ENCODE results near the gene HABP4. TPM values are rescaled to one million over a fixed set of nuclear protein-coding genes. Genes with fewer than 3 reads are reported as not detected.

The HABP4 gene
- total and polyA plus RNA-seq, 2 of the 4 experiments (the other 2 are of a cell fraction), result 5.2 to 10.6 TPM

DNA sequence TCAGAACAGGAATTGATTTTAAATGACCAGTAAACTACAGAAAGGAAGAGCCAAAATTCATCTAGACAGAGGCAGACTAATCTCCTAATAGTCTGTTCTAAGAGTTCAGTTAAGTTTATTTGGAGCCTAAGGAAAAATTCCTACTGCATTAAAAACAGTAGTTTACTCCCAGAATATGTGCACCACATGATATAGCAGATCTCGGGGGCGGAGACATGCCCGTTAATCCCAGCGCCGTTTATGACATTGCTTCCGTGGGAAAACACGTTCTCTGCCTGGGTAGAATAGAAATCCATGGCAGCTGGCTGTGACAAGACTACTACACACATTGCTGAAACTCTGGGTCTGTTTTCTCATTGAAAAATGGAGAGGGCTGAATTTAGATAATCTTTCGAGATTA lies 11.4 kb downstream of the HABP4 start:
- Histone ChIP-seq H3K36me3 (ENCODE audit: control insufficient read depth, insufficient read depth, low read length) (peaks cover 8% of the 10 kb centered on the region), H3K9ac (ENCODE audit: low read depth, low read length) (no peak overlapping the region), H3K56ac (ENCODE audit: extremely low read depth, insufficient read depth, low read length) (no peak overlapping the region), H2BK120ac (ENCODE audit: low read depth, low read length) (no peak overlapping the region), H3K4me1 (ENCODE audit: control insufficient read depth, insufficient read depth, low read length) (peaks cover 8% of the 10 kb centered on the region), H2BK20ac (ENCODE audit: low read depth, low read length) (no peak overlapping the region), H4K20me1 (ENCODE audit: insufficient read depth, low read length) (no peaks in the 10 kb centered on the region), H3K4me2 (ENCODE audit: low read depth, low read length) (no peak overlapping the region), H3K4ac (ENCODE audit: low read depth, low read length) (no peak overlapping the region), H2AFZ (replicated peaks; ENCODE audit: low read length, poor library complexity) (no peak overlapping the region), H2AK9ac (replicated peaks; ENCODE audit: low read depth, low read length, poor library complexity) (no peak overlapping the region), H3K9me1 (ENCODE audit: insufficient read depth, low read length) (peaks cover 2% of the 10 kb centered on the region; the same call in 1 of the 2 replicates), H3K27ac (ENCODE audit: insufficient read depth, low read length) (no peak overlapping the region), H3K4me3 (ENCODE audit: insufficient read depth, low read depth, low read length) (no peak overlapping the region), H3K27me3 (ENCODE audit: control insufficient read depth, insufficient read depth, low read length) (no peaks in the 10 kb centered on the region), H3K79me1 (ENCODE audit: low read depth in 1 of 2, low read length in 2 of 2) (peaks cover 8 to 44% of the 10 kb centered on the region in 2 experiments; a peak in 3 of 4 replicates), H2BK5ac (ENCODE audit: low read depth, low read length, poor library complexity, severe bottlenecking) (no peak overlapping the region), H2BK15ac (ENCODE audit: low read depth, low read length) (no peak overlapping the region), H3K9me3 (ENCODE audit: control insufficient read depth, insufficient read depth, low read length) (no peaks in the 10 kb centered on the region), H4K8ac (ENCODE audit: low read depth in 2 of 2, low read length in 2 of 2) (no peak overlapping the region), H3K14ac (replicated peaks; ENCODE audit: low read depth, low read length) (no peak overlapping the region), H4K91ac (ENCODE audit: insufficient read depth, low read depth, low read length) (no peak overlapping the region), H3K23ac (ENCODE audit: low read depth, low read length) (no peak overlapping the region), H2AK5ac (ENCODE audit: low read depth, low read length) (no peak overlapping the region), H3K18ac (ENCODE audit: low read depth, low read length) (no peak overlapping the region), H4K5ac (ENCODE audit: low read depth, low read length) (no peak overlapping the region)
- ATAC-seq (ENCODE audit: low read depth), result no peak
- DNase-seq, result no peak
- in situ Hi-C loops (cut with MboI; ENCODE audit: low sequenced_read_pairs) (no loop called here), intact Hi-C loops (cut with micrococcal nuclease) (loop anchor here (1.0 to 5.0 kb wide), 2 partner anchors 8 to 39 kb away; no protein-coding TSS in a partner anchor), dilution Hi-C loops (cut with HindIII; ENCODE audit: low sequenced_read_pairs, unreplicated experiment) (no loop called here)
- TF ChIP-seq, protein P1, sequence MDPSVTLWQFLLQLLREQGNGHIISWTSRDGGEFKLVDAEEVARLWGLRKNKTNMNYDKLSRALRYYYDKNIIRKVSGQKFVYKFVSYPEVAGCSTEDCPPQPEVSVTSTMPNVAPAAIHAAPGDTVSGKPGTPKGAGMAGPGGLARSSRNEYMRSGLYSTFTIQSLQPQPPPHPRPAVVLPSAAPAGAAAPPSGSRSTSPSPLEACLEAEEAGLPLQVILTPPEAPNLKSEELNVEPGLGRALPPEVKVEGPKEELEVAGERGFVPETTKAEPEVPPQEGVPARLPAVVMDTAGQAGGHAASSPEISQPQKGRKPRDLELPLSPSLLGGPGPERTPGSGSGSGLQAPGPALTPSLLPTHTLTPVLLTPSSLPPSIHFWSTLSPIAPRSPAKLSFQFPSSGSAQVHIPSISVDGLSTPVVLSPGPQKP (IDR thresholded peaks at IDR 0.05; ENCODE audit: borderline replicate concordance, low read depth, low read length), result no peak
- no peak for TF ChIP-seq NFE2L2 (IDR thresholded peaks at IDR 0.05; ENCODE audit: low read depth, low read length)
- no peak for TF ChIP-seq CHD1 (IDR thresholded peaks at IDR 0.05; ENCODE audit: low read depth, low read length)
- no peak for TF ChIP-seq SMC3 (IDR thresholded peaks at IDR 0.05; ENCODE audit: low read depth, low read length)
- TF ChIP-seq RFX5 (IDR thresholded peaks at IDR 0.05; ENCODE audit: low read depth, low read length), result no peak
- TF ChIP-seq RCOR1 (IDR thresholded peaks at IDR 0.05; ENCODE audit: insufficient replicate concordance, low read length), result no peak
- TF ChIP-seq MXI1 (IDR thresholded peaks at IDR 0.05; ENCODE audit: borderline replicate concordance, low read depth, low read length), result no peak
- no peak for TF ChIP-seq FOS (IDR thresholded peaks at IDR 0.05; ENCODE audit: low read depth, low read length)
- no peak for TF ChIP-seq RAD21 (IDR thresholded peaks at IDR 0.05; ENCODE audit: low read length)
- no peak for TF ChIP-seq CTCF (conservative IDR thresholded peaks at IDR 0.05; ENCODE audit: low read depth, low read length)
- TF ChIP-seq BHLHE40 (IDR thresholded peaks at IDR 0.05; ENCODE audit: low read depth, low read length), result no peak
- TF ChIP-seq USF2 (IDR thresholded peaks at IDR 0.05; ENCODE audit: low read depth, low read length), result no peak
- no peak for TF ChIP-seq MAZ (IDR thresholded peaks at IDR 0.05; ENCODE audit: borderline replicate concordance, low read depth, low read length)
- TF ChIP-seq CEBPB (IDR thresholded peaks at IDR 0.05; ENCODE audit: low read depth, low read length), result no peak
- no peak for TF ChIP-seq MAFK (IDR thresholded peaks at IDR 0.05; ENCODE audit: low read depth, low read length)
- ChIA-PET CTCF (no interaction called here), POLR2A (ENCODE audit: unreplicated experiment) (no interaction called here)
- BruUV-seq (replicated peaks), result no TSS peak
- 100% methylated on average over 1 of the region's 8 CpGs; no CpG with 5 or more reads in 1 of the 2 experiments for WGBS, 2 experiments (ENCODE audit: extremely low coverage in 2 of 2, insufficient read length in 1 of 2)
